Neural crest cell (in vitro differentiated cells): Measurements from ENCODE around the gene NOTCH4. TPM values are rescaled to one million over a fixed set of nuclear protein-coding genes. Genes with fewer than 3 reads are reported as not detected.

Experiments
- DNase-seq: peaks from one replicate; pipeline ENCODE4 v3.0.0; 2021; ENCODE audit warnings: low read depth, mixed read lengths, low spot score
- H3K27ac Mint-ChIP-seq: one replicate; pipeline ENCODE4 v1.8.0; 2021; ENCODE audit warnings: mild to moderate bottlenecking, mixed read lengths; ENCODE audit not compliant: unreplicated experiment
- H3K27me3 Mint-ChIP-seq: 2 replicates; pipeline ENCODE4 v1.8.0; 2021; ENCODE audit warnings: low read depth, mild to moderate bottlenecking, mixed read lengths
- H3K36me3 Mint-ChIP-seq: 2 replicates; pipeline ENCODE4 v1.8.0; 2021; ENCODE audit warnings: low read depth, mild to moderate bottlenecking, mixed read lengths
- H3K4me1 Mint-ChIP-seq: 2 replicates; pipeline ENCODE4 v1.8.0; 2021; ENCODE audit warnings: mixed read lengths
- H3K4me3 Mint-ChIP-seq: one replicate; pipeline ENCODE4 v1.8.0; 2021; ENCODE audit warnings: mild to moderate bottlenecking, mixed read lengths
- H3K9me3 Mint-ChIP-seq: 2 replicates; pipeline ENCODE4 v1.8.0; 2021; ENCODE audit warnings: mixed read lengths
- total RNA-seq: library from RNA; stranded (reverse); gene quantifications from 2 replicates; pipeline ENCODE4 v1.2.1, GENCODE V29; 2021
- TF ChIP-seq, protein P1 (sequence below): fragments of 200-600 bp; sonication (generic); conservative IDR thresholded peaks from 2 replicates; pipeline ENCODE4 v1.5.0; 2021; ENCODE audit warnings: antibody characterized with exemption, mild to moderate bottlenecking

Gene NOTCH4
- total RNA-seq, 1 donor from 2014 or later: 5.6 TPM

DNA sequence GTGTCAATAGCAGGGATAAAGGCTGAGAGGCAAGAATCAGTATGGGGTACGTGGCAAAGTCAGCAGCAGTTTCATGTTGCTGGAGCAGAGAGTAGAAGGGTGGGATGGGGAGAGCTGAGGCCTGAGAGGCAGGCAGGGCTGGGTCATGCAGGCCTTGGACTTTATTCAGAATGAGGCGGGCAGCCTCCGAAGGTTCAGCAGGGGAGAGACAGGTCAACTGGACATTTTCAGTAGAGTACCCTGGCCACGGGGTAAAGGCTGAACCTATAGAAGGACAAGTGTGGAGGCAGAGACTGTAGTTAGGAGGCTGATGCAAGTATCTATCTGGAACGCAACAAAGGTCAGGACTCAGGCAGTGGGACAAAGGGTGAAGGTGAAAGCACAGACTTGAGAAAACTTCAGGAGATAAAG is 13.7 kb downstream of the NOTCH4 start:
- H3K27ac Mint-ChIP-seq: no peak overlapping the region
- peaks cover 8% of the 10 kb centered on the region for H3K9me3 Mint-ChIP-seq
- no peaks in the 10 kb centered on the region for H3K27me3 Mint-ChIP-seq
- H3K4me1 Mint-ChIP-seq: no peaks in the 10 kb centered on the region
- no peaks in the 10 kb centered on the region for H3K36me3 Mint-ChIP-seq
- TF ChIP-seq, protein P1, sequence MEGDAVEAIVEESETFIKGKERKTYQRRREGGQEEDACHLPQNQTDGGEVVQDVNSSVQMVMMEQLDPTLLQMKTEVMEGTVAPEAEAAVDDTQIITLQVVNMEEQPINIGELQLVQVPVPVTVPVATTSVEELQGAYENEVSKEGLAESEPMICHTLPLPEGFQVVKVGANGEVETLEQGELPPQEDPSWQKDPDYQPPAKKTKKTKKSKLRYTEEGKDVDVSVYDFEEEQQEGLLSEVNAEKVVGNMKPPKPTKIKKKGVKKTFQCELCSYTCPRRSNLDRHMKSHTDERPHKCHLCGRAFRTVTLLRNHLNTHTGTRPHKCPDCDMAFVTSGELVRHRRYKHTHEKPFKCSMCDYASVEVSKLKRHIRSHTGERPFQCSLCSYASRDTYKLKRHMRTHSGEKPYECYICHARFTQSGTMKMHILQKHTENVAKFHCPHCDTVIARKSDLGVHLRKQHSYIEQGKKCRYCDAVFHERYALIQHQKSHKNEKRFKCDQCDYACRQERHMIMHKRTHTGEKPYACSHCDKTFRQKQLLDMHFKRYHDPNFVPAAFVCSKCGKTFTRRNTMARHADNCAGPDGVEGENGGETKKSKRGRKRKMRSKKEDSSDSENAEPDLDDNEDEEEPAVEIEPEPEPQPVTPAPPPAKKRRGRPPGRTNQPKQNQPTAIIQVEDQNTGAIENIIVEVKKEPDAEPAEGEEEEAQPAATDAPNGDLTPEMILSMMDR: no peak
- no peak for DNase-seq
- H3K4me3 Mint-ChIP-seq: no peak overlapping the region

GRCh38 chr6:32208996-32209395 is 14.9 kb downstream of the NOTCH4 start:
- H3K4me1 Mint-ChIP-seq: no peaks in the 10 kb centered on the region
- H3K27me3 Mint-ChIP-seq: peaks cover 3% of the 10 kb centered on the region
- DNase-seq: no peak
- no peak overlapping the region for H3K4me3 Mint-ChIP-seq
- H3K36me3 Mint-ChIP-seq: no peaks in the 10 kb centered on the region
- H3K27ac Mint-ChIP-seq: no peak overlapping the region
- TF ChIP-seq, protein P1: no peak
- peaks cover 11% of the 10 kb centered on the region for H3K9me3 Mint-ChIP-seq

DNA sequence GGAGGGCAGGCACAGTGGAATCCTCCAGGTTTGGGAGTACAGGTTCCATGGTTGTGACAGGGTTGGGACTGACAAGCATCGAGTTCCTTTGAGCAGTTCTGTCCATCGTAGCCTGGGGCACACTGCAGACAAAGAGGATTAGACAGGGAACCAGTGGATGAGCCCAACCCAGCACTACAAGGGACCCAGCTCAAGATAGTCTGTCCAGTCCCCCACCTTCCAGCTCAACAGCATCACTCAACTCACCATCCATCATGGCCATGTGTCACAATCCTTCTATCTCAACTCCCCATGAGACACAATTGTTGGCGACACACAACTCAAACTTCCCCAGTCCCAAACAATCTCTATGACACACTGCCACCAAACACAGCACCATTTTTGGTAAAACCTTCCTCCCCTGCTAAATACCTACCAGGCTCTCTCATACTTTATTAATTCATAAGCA is 19.6 kb downstream of the NOTCH4 start:
- H3K27ac Mint-ChIP-seq: no peak overlapping the region
- peaks cover 11% of the 10 kb centered on the region for H3K9me3 Mint-ChIP-seq
- TF ChIP-seq, protein P1: no peak
- H3K4me1 Mint-ChIP-seq: peaks cover 15% of the 10 kb centered on the region
- H3K36me3 Mint-ChIP-seq: no peaks in the 10 kb centered on the region
- DNase-seq: no peak
- peaks cover 3% of the 10 kb centered on the region for H3K27me3 Mint-ChIP-seq
- no peak overlapping the region for H3K4me3 Mint-ChIP-seq

GRCh38 chr6:32203426-32204267 is 20.2 kb downstream of the NOTCH4 start:
- Mint-ChIP-seq H3K4me1 (peaks cover 15% of the 10 kb centered on the region), H3K4me3 (no peak overlapping the region), H3K27me3 (peaks cover 3% of the 10 kb centered on the region), H3K9me3 (peaks cover 9% of the 10 kb centered on the region), H3K36me3 (no peaks in the 10 kb centered on the region), H3K27ac (no peak overlapping the region)
- TF ChIP-seq, protein P1: no peak
- no peak for DNase-seq

GRCh38 chr6:32202186-32202585 is 21.7 kb downstream of the NOTCH4 start:
- no peak overlapping the region for H3K27ac Mint-ChIP-seq
- TF ChIP-seq, protein P1: no peak
- H3K9me3 Mint-ChIP-seq: peaks cover 9% of the 10 kb centered on the region
- peaks cover 3% of the 10 kb centered on the region for H3K27me3 Mint-ChIP-seq
- H3K36me3 Mint-ChIP-seq: no peaks in the 10 kb centered on the region
- peaks cover 20% of the 10 kb centered on the region for H3K4me1 Mint-ChIP-seq
- no peak for DNase-seq
- H3K4me3 Mint-ChIP-seq: no peak overlapping the region
